NCI-H1092 (cell line): ENCODE results near the gene TRAPPC3L.
A peak's percentile ranks its signal among the peaks of the same experiment; 100 is the strongest.

Source experiments
- DNase-seq: peaks from one replicate; lab custom pipeline; 2025; lab: John Stamatoyannopoulos, UW

Gene TRAPPC3L

GRCh38 chr6:116463301-116463700 is 82.2 kb downstream of the TRAPPC3L start:
- DNase-seq, result no peak

GRCh38 chr6:116461932-116462885 is 83.3 kb downstream of the TRAPPC3L start:
- DNase-seq, result peak; percentile 23

- DNase-seq, result no peak
Observed at GRCh38 chr6:116461331-116461931, 84.1 kb downstream of the TRAPPC3L start, which contains the start of gene CALHM6. Gene CALHM6, plus strand, starts transcription at chr6:116461375. Its CDS starts 555 bp downstream, at chr6:116461930.

- DNase-seq, result no peak
Observed at GRCh38 chr6:116459927-116460326, 85.6 kb downstream of the TRAPPC3L start.

- DNase-seq, result no peak
Observed at GRCh38 chr6:116458264-116458663, 87.2 kb downstream of the TRAPPC3L start.

- DNase-seq, result no peak
Observed at GRCh38 chr6:116456927-116457326, 88.6 kb downstream of the TRAPPC3L start.

- DNase-seq, result no peak
Observed at GRCh38 chr6:116456106-116456505, 89.4 kb downstream of the TRAPPC3L start.

- DNase-seq, result no peak
Observed at GRCh38 chr6:116452531-116452930, 93.0 kb downstream of the TRAPPC3L start.

GRCh38 chr6:116451916-116452315 is 93.6 kb downstream of the TRAPPC3L start:
- DNase-seq, result no peak

GRCh38 chr6:116450769-116451740 is 94.4 kb downstream of the TRAPPC3L start:
- no peak for DNase-seq

GRCh38 chr6:116450185-116450710 is 95.2 kb downstream of the TRAPPC3L start:
- DNase-seq, result no peak

GRCh38 chr6:116449565-116449964 is 95.9 kb downstream of the TRAPPC3L start:
- no peak for DNase-seq

- DNase-seq, result no peak
Observed at GRCh38 chr6:116447496-116448011, 97.9 kb downstream of the TRAPPC3L start.

- DNase-seq, result no peak
Observed at GRCh38 chr6:116447052-116447451, 98.4 kb downstream of the TRAPPC3L start.

GRCh38 chr6:116446399-116446798 is 99.1 kb downstream of the TRAPPC3L start:
- DNase-seq, result no peak

GRCh38 chr6:116445102-116445501 is 100.4 kb downstream of the TRAPPC3L start:
- no peak for DNase-seq
